Activated T-cell treated with anti-CD3 and anti-CD28 coated beads, Interleukin-2, amount 50 U/mL, for 24 hours (primary cell): Measurements from ENCODE around the gene OR2S2.
A peak's percentile ranks its signal among the peaks of the same experiment; 100 is the strongest.

Experiments
- DNase-seq: peaks from one replicate; pipeline ENCODE4 v3.0.0-alpha.2; 2020
- H3K27ac Mint-ChIP-seq: 2 replicates; pipeline ENCODE4 v1.8.0; 2020; ENCODE audit warnings: mild to moderate bottlenecking, mixed read lengths
- H3K27me3 Mint-ChIP-seq: 2 replicates; pipeline ENCODE4 v1.8.0; 2020; ENCODE audit warnings: mixed read lengths
- H3K36me3 Mint-ChIP-seq: 2 replicates; pipeline ENCODE4 v1.8.0; 2020; ENCODE audit warnings: low read depth, mixed read lengths
- H3K4me1 Mint-ChIP-seq: 2 replicates; pipeline ENCODE4 v1.8.0; 2020; ENCODE audit warnings: low read depth, mixed read lengths
- H3K4me3 Mint-ChIP-seq: 2 replicates; pipeline ENCODE4 v1.8.0; 2020; ENCODE audit warnings: mild to moderate bottlenecking, moderate library complexity, mixed read lengths
- H3K9me3 Mint-ChIP-seq: 2 replicates; pipeline ENCODE4 v1.8.0; 2020; ENCODE audit warnings: mixed read lengths

Gene OR2S2

DNA sequence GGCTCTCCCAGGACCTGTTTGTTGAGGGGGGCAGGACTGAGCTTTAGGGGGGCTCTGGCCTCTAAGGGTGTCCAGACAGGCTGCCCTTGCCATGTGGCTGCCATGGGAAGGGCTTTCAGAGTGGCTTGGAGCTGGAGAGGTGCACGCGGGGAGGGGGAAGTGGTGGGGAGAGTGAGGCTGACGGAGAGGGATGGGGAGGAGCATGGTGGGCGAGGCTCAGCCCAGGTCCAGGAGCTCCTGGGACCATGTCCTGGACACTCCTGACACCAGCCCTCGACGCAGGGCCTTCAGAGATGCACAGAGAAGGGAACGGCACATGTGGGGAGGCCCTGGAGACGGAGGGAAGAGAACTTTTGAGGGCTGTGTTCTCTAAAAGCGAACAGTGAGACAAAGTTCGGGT lies 46.3 kb downstream of the OR2S2 start:
- Mint-ChIP-seq H3K9me3 (no peaks in the 10 kb centered on the region), H3K27me3 (no peaks in the 10 kb centered on the region), H3K4me1 (peaks cover 50% of the 10 kb centered on the region), H3K36me3 (no peaks in the 10 kb centered on the region), H3K4me3 (no peak overlapping the region), H3K27ac (no peak overlapping the region)
- DNase-seq, result no peak

DNA sequence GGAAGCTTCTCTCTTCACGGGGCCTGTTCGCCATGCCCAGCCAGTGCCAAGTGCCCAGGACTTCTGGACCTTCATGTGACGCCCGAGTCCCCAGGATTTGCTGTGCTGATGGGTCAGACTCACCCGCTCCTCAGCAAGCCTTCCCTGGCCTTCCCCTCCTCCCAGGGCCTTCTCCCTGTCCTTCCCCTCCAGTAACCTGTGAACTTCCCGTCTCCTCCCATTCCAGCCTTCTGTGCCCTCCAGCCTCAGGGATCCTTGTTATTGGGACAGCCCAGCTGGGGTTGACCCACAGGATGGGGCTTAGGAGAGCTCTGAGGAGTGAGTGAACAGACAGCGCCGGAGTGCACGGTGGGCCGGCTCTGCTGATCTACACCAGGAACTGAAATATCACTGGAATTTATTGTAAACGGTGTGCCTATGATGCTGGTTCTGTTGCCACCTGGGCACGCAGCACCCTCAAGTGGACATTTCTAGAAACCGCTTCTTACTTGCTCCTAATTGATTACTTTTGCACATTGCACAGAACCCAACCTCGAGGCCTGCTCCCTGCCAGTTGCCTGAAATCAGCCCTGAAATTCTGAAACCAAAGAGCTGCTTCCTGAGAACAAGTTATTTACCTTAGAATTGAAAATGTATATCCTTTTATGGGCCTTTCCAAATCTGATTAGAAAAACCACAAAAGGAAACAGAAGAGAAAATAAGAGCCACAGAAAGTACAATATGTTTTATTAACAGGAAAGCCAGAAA lies 47.2 kb downstream of the OR2S2 start:
- H3K27ac Mint-ChIP-seq, result peak overlapping the region; percentile 92
- H3K27me3 Mint-ChIP-seq, result no peaks in the 10 kb centered on the region
- peaks cover 52% of the 10 kb centered on the region for H3K4me1 Mint-ChIP-seq
- DNase-seq, result peak; percentile 52
- H3K9me3 Mint-ChIP-seq, result no peaks in the 10 kb centered on the region
- H3K4me3 Mint-ChIP-seq, result no peak overlapping the region
- H3K36me3 Mint-ChIP-seq, result no peaks in the 10 kb centered on the region

GRCh38 chr9:35909687-35910612 lies 48.0 kb downstream of the OR2S2 start:
- H3K4me1 Mint-ChIP-seq, result peaks cover 52% of the 10 kb centered on the region
- no peak for DNase-seq
- no peaks in the 10 kb centered on the region for H3K9me3 Mint-ChIP-seq
- no peak overlapping the region for H3K4me3 Mint-ChIP-seq
- no peaks in the 10 kb centered on the region for H3K27me3 Mint-ChIP-seq
- H3K36me3 Mint-ChIP-seq, result no peaks in the 10 kb centered on the region
- H3K27ac Mint-ChIP-seq, result peak overlapping the region; percentile 40

DNA sequence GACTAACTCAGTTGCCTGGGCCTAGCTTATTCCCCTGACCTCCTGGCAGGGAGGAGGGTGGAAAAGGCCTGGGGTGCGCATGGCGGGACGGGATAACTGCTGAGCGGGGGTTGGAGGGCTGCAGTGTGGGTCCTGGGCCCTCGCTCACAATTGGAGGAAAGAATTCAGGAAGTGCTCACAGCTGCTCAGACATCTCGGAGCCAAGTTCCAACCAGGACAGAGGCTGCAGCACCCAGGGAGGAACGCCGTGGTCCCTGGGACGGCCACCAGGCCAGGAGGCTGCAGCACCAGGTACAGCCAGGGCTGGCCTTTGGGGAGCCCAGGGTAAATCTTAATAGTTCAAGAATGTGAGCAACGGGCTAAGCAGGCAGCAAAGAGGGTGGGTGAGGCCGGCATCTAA lies 48.7 kb downstream of the OR2S2 start, which contains the start of gene SPAAR:
SPAAR (plus strand) TSS at position 217 of the 400 bp plus-strand sequence. CDS start 974 bp downstream, outside the sequence.
- peaks cover 52% of the 10 kb centered on the region for H3K4me1 Mint-ChIP-seq
- H3K27ac Mint-ChIP-seq, result peak within 1 kb of the TSS; percentile 57
- no peaks in the 10 kb centered on the region for H3K36me3 Mint-ChIP-seq
- H3K4me3 Mint-ChIP-seq, result no peak within 1 kb of the TSS
- H3K9me3 Mint-ChIP-seq, result no peaks in the 10 kb centered on the region
- H3K27me3 Mint-ChIP-seq, result no peaks in the 10 kb centered on the region
- DNase-seq, result no peak

DNA sequence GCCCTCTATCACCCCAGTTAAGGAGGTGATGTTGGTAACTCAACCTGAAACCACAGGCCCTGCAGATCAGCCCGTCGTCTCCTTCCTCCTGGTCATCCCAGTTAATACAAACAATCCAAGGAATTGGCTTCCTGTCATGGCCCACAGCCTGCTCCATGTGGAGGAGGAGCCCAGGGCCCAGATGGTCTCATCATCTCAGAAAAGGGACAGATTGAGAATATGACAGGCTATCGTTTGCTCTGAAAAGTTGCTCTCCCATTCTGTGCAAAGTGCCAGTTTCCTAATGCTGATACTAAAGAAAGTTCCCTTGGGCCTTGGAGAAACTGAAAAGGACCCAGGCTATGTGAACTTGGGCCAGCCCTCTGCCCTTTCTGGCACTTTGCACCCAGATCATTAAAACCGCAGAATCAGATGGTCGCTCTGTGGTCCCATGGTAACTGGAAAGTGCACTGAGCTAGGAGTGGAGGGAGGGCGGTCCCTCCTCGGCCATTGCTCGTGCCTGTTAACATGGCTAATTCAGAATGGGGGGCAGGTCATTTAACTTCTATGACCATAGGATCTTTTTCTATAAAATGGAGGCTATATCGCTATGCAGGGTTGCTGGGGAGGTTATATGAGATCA lies 49.3 kb downstream of the OR2S2 start:
- Mint-ChIP-seq H3K4me3 (no peak overlapping the region), H3K27me3 (no peaks in the 10 kb centered on the region), H3K27ac (no peak overlapping the region), H3K4me1 (peaks cover 52% of the 10 kb centered on the region), H3K36me3 (no peaks in the 10 kb centered on the region), H3K9me3 (no peaks in the 10 kb centered on the region)
- no peak for DNase-seq

GRCh38 chr9:35907711-35908503 lies 50.0 kb downstream of the OR2S2 start:
- Mint-ChIP-seq H3K9me3 (no peaks in the 10 kb centered on the region), H3K4me1 (peaks cover 55% of the 10 kb centered on the region), H3K27me3 (no peaks in the 10 kb centered on the region), H3K27ac (peak overlapping the region; percentile 26), H3K4me3 (no peak overlapping the region), H3K36me3 (no peaks in the 10 kb centered on the region)
- no peak for DNase-seq
